Measurements from ENCODE around the gene DSCAML1. TPM values are rescaled to one million over a fixed set of nuclear protein-coding genes. Genes with fewer than 3 reads are reported as not detected.

DSCAML1 gene
- total RNA-seq, 1 donor from 2014 or later: 0.16 TPM

GRCh38 chr11:117745346-117745745, 51.7 kb downstream of the DSCAML1 start:
- H3K27ac ChIP-seq (ENCODE audit: low read depth, low read length): no peak overlapping the region
- H3K4me3 Mint-ChIP-seq (ENCODE audit: unreplicated experiment): no peak overlapping the region
- no peaks in the 10 kb centered on the region for H3K4me1 Mint-ChIP-seq (ENCODE audit: low read depth, unreplicated experiment)
- peaks cover 65% of the 10 kb centered on the region for H3K27me3 Mint-ChIP-seq (ENCODE audit: low read depth, unreplicated experiment)
- no peak overlapping the region for H3K9ac ChIP-seq (ENCODE audit: low read length)
- H3K27ac Mint-ChIP-seq (ENCODE audit: unreplicated experiment): no peak overlapping the region
- no peaks in the 10 kb centered on the region for H3K36me3 ChIP-seq (ENCODE audit: insufficient read depth, low read length)
- peaks cover 3% of the 10 kb centered on the region for H3K9me3 Mint-ChIP-seq (ENCODE audit: unreplicated experiment)
- no peak for DNase-seq (ENCODE audit: low read depth)
- no peak for TF ChIP-seq EZH2 (IDR thresholded peaks at IDR 0.05; ENCODE audit: insufficient read depth, low read length)
- no peak for TF ChIP-seq CTCF (IDR thresholded peaks at IDR 0.05; ENCODE audit: insufficient read depth, low read depth, low read length)
- H3K4me1 ChIP-seq (ENCODE audit: insufficient read depth, low read length): no peaks in the 10 kb centered on the region
- FAIRE-seq: no peak
- no peaks in the 10 kb centered on the region for H4K20me1 ChIP-seq (ENCODE audit: insufficient read depth, low read length)
- no peak overlapping the region for H3K4me3 ChIP-seq (ENCODE audit: insufficient read depth, low read depth, low read length)
- no peak overlapping the region for H2AFZ ChIP-seq (ENCODE audit: low read depth, low read length)
- H3K4me2 ChIP-seq (ENCODE audit: low read length): no peak overlapping the region
- H3K79me2 ChIP-seq (ENCODE audit: insufficient read depth, low read length): no peaks in the 10 kb centered on the region
- H3K27me3 ChIP-seq (ENCODE audit: insufficient read depth, low read length): no peaks in the 10 kb centered on the region
- no peaks in the 10 kb centered on the region for H3K9me3 ChIP-seq (ENCODE audit: insufficient read depth, low read depth, low read length)
- peaks cover 6% of the 10 kb centered on the region for H3K36me3 Mint-ChIP-seq (ENCODE audit: low read depth, unreplicated experiment)

- Histone ChIP-seq H3K79me2 (ENCODE audit: insufficient read depth, low read length) (no peaks in the 10 kb centered on the region), H3K4me2 (ENCODE audit: low read length) (no peak overlapping the region), H3K27me3 (ENCODE audit: insufficient read depth, low read length) (no peaks in the 10 kb centered on the region), H4K20me1 (ENCODE audit: insufficient read depth, low read length) (no peaks in the 10 kb centered on the region), H2AFZ (ENCODE audit: low read depth, low read length) (no peak overlapping the region), H3K9ac (ENCODE audit: low read length) (no peak overlapping the region), H3K27ac (ENCODE audit: low read depth, low read length) (no peak overlapping the region), H3K36me3 (ENCODE audit: insufficient read depth, low read length) (no peaks in the 10 kb centered on the region), H3K4me1 (ENCODE audit: insufficient read depth, low read length) (no peaks in the 10 kb centered on the region), H3K9me3 (ENCODE audit: insufficient read depth, low read depth, low read length) (no peaks in the 10 kb centered on the region), H3K4me3 (ENCODE audit: insufficient read depth, low read depth, low read length) (no peak overlapping the region)
- Mint-ChIP-seq H3K27me3 (ENCODE audit: low read depth, unreplicated experiment) (peaks cover 62% of the 10 kb centered on the region), H3K36me3 (ENCODE audit: low read depth, unreplicated experiment) (peaks cover 6% of the 10 kb centered on the region), H3K9me3 (ENCODE audit: unreplicated experiment) (peaks cover 3% of the 10 kb centered on the region), H3K4me1 (ENCODE audit: low read depth, unreplicated experiment) (no peaks in the 10 kb centered on the region), H3K4me3 (ENCODE audit: unreplicated experiment) (no peak overlapping the region), H3K27ac (ENCODE audit: unreplicated experiment) (no peak overlapping the region)
- DNase-seq (ENCODE audit: low read depth) (no peak), FAIRE-seq (no peak)
- no peak for TF ChIP-seq CTCF (IDR thresholded peaks at IDR 0.05; ENCODE audit: insufficient read depth, low read depth, low read length)
- TF ChIP-seq EZH2 (IDR thresholded peaks at IDR 0.05; ENCODE audit: insufficient read depth, low read length): no peak
These were observed 52.4 kb downstream of the DSCAML1 start for GRCh38 chr11:117744471-117745150.

- Histone ChIP-seq H3K27me3 (ENCODE audit: insufficient read depth, low read length) (no peaks in the 10 kb centered on the region), H2AFZ (ENCODE audit: low read depth, low read length) (no peak overlapping the region), H3K4me2 (ENCODE audit: low read length) (no peak overlapping the region), H3K9me3 (ENCODE audit: insufficient read depth, low read depth, low read length) (no peaks in the 10 kb centered on the region), H3K79me2 (ENCODE audit: insufficient read depth, low read length) (no peaks in the 10 kb centered on the region), H3K9ac (ENCODE audit: low read length) (no peak overlapping the region), H4K20me1 (ENCODE audit: insufficient read depth, low read length) (no peaks in the 10 kb centered on the region), H3K36me3 (ENCODE audit: insufficient read depth, low read length) (no peaks in the 10 kb centered on the region), H3K4me1 (ENCODE audit: insufficient read depth, low read length) (no peaks in the 10 kb centered on the region), H3K27ac (ENCODE audit: low read depth, low read length) (no peak overlapping the region), H3K4me3 (ENCODE audit: insufficient read depth, low read depth, low read length) (no peak overlapping the region)
- H3K4me1 Mint-ChIP-seq (ENCODE audit: low read depth, unreplicated experiment): no peaks in the 10 kb centered on the region
- peaks cover 3% of the 10 kb centered on the region for H3K9me3 Mint-ChIP-seq (ENCODE audit: unreplicated experiment)
- DNase-seq (ENCODE audit: low read depth) (no peak), FAIRE-seq (no peak)
- no peak overlapping the region for H3K4me3 Mint-ChIP-seq (ENCODE audit: unreplicated experiment)
- no peak overlapping the region for H3K27ac Mint-ChIP-seq (ENCODE audit: unreplicated experiment)
- H3K36me3 Mint-ChIP-seq (ENCODE audit: low read depth, unreplicated experiment): peaks cover 6% of the 10 kb centered on the region
- no peak for TF ChIP-seq EZH2 (IDR thresholded peaks at IDR 0.05; ENCODE audit: insufficient read depth, low read length)
- no peak for TF ChIP-seq CTCF (IDR thresholded peaks at IDR 0.05; ENCODE audit: insufficient read depth, low read depth, low read length)
- peaks cover 58% of the 10 kb centered on the region for H3K27me3 Mint-ChIP-seq (ENCODE audit: low read depth, unreplicated experiment)
These were observed 53.7 kb downstream of the DSCAML1 start for GRCh38 chr11:117743121-117743815.
